RWPE2 (cell line): Measurements from ENCODE around the gene TEKT3.

Experiments
- ATAC-seq: fragments of 200-7000 bp; cut with Tn5 transposase; 3 replicates; pipeline ENCODE4 v1.9.1; 2021; ENCODE audit warnings: low read depth
- DNase-seq: peaks from one replicate; pipeline ENCODE4 v3.0.0-alpha.2; 2020; ENCODE audit warnings: low spot score
- H3K27ac ChIP-seq: fragments of 450-650 bp; 2 replicates; pipeline ENCODE4 v1.5.1; 2017; ENCODE audit warnings: mild to moderate bottlenecking; ENCODE audit not compliant: poor library complexity, severe bottlenecking
- H3K27me3 ChIP-seq: fragments of 250-450 bp; sonication (Bioruptor Pico); 2 replicates; pipeline ENCODE4 v1.5.1; 2021; ENCODE audit warnings: mild to moderate bottlenecking, moderate library complexity; ENCODE audit not compliant: insufficient read depth, poor library complexity, severe bottlenecking
- H3K36me3 ChIP-seq: fragments of 250-450 bp; sonication (Bioruptor Pico); 2 replicates; pipeline ENCODE4 v1.5.1; 2020; ENCODE audit warnings: low read depth, mild to moderate bottlenecking, moderate library complexity
- H3K4me1 ChIP-seq: fragments of 250-450 bp; sonication (Bioruptor Pico); 2 replicates; pipeline ENCODE4 v1.5.1; 2021; ENCODE audit warnings: mild to moderate bottlenecking, moderate library complexity; ENCODE audit not compliant: insufficient read depth, poor library complexity, severe bottlenecking
- H3K4me3 ChIP-seq: fragments of 250-450 bp; sonication (Bioruptor Pico); 2 replicates; pipeline ENCODE4 v1.5.1; 2021; ENCODE audit warnings: mild to moderate bottlenecking, moderate library complexity; ENCODE audit not compliant: severe bottlenecking
- H3K9me3 ChIP-seq: fragments of 250-450 bp; sonication (Bioruptor Pico); 2 replicates; pipeline ENCODE4 v1.5.1; 2021; ENCODE audit warnings: mild to moderate bottlenecking, moderate library complexity; ENCODE audit not compliant: severe bottlenecking
- TF ChIP-seq, protein P1 (sequence below): fragments of 450-650 bp; IDR thresholded peaks from one replicate; pipeline ENCODE4 v1.5.1; 2017; ENCODE audit warnings: mild to moderate bottlenecking, moderate library complexity; ENCODE audit not compliant: poor library complexity, severe bottlenecking

TEKT3 gene

DNA sequence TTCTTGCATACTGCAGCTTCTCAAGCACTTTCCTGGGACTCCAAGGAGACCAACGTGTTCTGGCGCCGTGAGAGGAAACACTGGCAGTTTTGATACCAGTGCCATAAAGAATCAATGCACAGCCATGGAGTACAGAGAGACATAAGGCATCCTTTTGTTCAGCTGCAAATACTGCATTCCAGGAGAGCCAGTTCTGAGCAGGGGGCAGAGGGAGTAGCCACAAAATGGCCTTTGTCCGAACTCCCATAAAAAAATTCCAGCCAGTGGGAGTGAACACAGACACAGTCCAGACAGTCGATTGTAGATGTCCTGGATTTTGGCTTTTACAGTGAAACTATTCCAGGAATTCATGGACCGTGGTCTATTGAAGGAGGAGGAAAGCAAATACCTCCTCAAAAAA is 36.2 kb upstream of the TEKT3 start:
- no peak overlapping the region for H3K4me3 ChIP-seq
- no peaks in the 10 kb centered on the region for H3K4me1 ChIP-seq
- H3K27me3 ChIP-seq: no peaks in the 10 kb centered on the region
- ATAC-seq (peak; percentile 33; the same call in 1 of the 3 replicates), DNase-seq (no peak)
- H3K9me3 ChIP-seq: no peaks in the 10 kb centered on the region
- no peak overlapping the region for H3K27ac ChIP-seq
- H3K36me3 ChIP-seq: no peaks in the 10 kb centered on the region
- TF ChIP-seq, protein P1, sequence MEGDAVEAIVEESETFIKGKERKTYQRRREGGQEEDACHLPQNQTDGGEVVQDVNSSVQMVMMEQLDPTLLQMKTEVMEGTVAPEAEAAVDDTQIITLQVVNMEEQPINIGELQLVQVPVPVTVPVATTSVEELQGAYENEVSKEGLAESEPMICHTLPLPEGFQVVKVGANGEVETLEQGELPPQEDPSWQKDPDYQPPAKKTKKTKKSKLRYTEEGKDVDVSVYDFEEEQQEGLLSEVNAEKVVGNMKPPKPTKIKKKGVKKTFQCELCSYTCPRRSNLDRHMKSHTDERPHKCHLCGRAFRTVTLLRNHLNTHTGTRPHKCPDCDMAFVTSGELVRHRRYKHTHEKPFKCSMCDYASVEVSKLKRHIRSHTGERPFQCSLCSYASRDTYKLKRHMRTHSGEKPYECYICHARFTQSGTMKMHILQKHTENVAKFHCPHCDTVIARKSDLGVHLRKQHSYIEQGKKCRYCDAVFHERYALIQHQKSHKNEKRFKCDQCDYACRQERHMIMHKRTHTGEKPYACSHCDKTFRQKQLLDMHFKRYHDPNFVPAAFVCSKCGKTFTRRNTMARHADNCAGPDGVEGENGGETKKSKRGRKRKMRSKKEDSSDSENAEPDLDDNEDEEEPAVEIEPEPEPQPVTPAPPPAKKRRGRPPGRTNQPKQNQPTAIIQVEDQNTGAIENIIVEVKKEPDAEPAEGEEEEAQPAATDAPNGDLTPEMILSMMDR: no peak

DNA sequence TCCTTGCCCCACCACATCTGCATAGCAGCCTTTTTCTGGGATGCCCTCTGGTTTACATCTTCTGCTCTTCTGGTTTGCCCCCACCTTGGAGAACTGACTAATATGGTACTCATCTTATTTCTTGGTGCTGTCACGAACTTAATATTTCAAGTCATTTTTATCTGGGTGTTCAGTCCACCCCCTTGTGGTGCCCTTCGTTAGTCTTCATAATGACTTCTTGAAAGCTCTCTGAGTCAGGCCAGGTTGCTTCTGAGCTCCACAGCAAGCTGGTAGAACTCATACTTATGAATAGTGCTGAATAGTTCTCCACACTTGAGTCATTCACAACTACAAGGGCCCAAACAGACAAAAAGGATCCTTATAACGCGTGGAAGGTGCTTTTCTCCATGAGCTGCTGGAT is 35.8 kb upstream of the TEKT3 start:
- no peaks in the 10 kb centered on the region for H3K9me3 ChIP-seq
- DNase-seq (no peak), ATAC-seq (no peak)
- TF ChIP-seq, protein P1: no peak
- no peaks in the 10 kb centered on the region for H3K36me3 ChIP-seq
- H3K4me3 ChIP-seq: no peak overlapping the region
- H3K4me1 ChIP-seq: no peaks in the 10 kb centered on the region
- no peaks in the 10 kb centered on the region for H3K27me3 ChIP-seq
- no peak overlapping the region for H3K27ac ChIP-seq

DNA sequence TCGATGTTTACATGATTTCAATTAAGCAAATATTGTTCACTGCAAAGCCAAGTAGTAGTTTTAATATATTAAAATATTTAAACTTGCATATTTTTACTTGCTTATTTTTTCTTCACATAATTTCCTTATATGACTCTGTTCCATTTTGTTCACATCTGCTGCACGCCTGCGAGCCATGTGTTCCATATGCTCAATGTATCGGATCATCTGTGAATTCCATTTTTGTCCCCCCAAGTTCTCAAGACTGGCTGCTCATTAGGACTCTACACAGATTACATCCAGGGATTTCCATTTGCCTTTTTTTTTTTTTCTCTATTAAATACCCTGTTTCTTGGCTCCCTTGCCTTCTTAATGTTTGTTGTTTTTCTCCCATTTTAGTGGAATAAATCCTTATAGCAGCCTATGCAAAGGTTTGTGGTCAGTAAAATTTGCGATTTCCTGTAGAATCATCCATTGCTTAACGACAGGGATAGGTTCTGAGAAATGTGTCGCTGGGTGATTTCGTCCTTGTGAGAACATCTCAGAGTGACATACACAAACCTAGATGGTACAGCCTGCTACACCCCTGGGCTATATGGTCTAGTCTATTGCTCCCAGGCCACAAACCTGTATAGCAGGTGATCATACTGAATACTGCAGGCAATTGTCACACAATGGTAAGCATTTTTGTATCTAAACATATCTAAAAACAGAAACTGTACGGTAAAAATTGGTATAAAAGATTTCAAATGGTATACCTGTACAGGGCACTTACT is 30.2 kb upstream of the TEKT3 start:
- Histone ChIP-seq H3K27ac (no peak overlapping the region), H3K4me1 (no peaks in the 10 kb centered on the region), H3K4me3 (no peak overlapping the region), H3K36me3 (no peaks in the 10 kb centered on the region), H3K27me3 (peaks cover 3% of the 10 kb centered on the region), H3K9me3 (no peaks in the 10 kb centered on the region)
- ATAC-seq (no peak), DNase-seq (no peak)
- TF ChIP-seq, protein P1: no peak

DNA sequence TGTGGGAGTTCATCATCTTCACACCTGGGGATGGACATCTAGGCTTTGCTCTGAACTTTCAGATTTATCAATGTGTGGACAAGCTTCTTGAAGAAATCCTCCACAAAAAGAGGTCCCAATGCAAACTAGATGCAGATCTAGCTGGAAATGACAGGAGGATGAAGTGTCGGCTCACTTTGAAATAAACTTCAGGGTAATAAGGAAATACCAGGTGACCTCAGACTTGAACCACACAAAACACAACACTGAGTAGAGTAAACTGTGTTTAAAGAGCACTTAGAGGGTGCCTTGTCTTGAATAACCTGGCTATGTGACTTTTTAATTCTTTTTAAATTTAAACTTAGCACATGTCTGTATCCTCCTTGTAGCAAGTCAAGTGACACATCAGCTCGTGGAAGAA is 27.2 kb upstream of the TEKT3 start:
- H3K4me1 ChIP-seq: no peaks in the 10 kb centered on the region
- TF ChIP-seq, protein P1: no peak
- H3K36me3 ChIP-seq: no peaks in the 10 kb centered on the region
- H3K4me3 ChIP-seq: no peak overlapping the region
- H3K27ac ChIP-seq: no peak overlapping the region
- H3K9me3 ChIP-seq: no peaks in the 10 kb centered on the region
- H3K27me3 ChIP-seq: peaks cover 3% of the 10 kb centered on the region
- DNase-seq (no peak), ATAC-seq (no peak)

DNA sequence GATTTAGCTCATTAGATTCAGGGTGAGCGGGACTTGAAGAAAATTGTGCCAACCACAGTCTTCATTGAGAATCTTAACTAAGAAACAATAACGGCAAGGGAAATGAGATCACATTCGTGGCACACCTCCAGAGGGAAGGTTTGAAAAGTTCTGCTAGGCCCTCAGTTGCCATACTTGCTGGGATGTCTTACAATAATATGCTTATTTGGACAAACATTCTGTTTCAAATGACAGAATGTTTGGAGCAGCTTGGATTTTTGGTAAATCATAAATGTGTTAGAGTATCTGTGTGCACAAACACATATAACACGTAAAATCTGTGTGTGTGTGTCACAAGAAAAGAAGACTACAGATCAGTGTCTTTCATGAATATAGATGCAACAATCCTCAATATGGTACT is 24.6 kb upstream of the TEKT3 start:
- H3K4me3 ChIP-seq: no peak overlapping the region
- no peak for ATAC-seq
- H3K36me3 ChIP-seq: no peaks in the 10 kb centered on the region
- H3K27me3 ChIP-seq: peaks cover 3% of the 10 kb centered on the region
- H3K4me1 ChIP-seq: no peaks in the 10 kb centered on the region
- no peaks in the 10 kb centered on the region for H3K9me3 ChIP-seq
- H3K27ac ChIP-seq: no peak overlapping the region
- TF ChIP-seq, protein P1: no peak
- no peak for DNase-seq
